ENCODE data around the gene OGFOD2.
A peak's percentile ranks its signal among the peaks of the same experiment; 100 is the strongest.

The OGFOD2 gene

GRCh38 chr12:122951406-122951805, 23.6 kb upstream of the OGFOD2 start:
- no peak for DNase-seq (ENCODE audit: low read depth in 1 of 2, low spot score in 1 of 2)

GRCh38 chr12:122951979-122952892, 22.8 kb upstream of the OGFOD2 start:
- peak; percentile 54 to 59 for DNase-seq (ENCODE audit: low read depth in 1 of 2, low spot score in 1 of 2)

GRCh38 chr12:122955156-122955555, 19.9 kb upstream of the OGFOD2 start:
- no peak for DNase-seq (ENCODE audit: low read depth in 1 of 2, low spot score in 1 of 2)

GRCh38 chr12:122956035-122956434, 19.0 kb upstream of the OGFOD2 start:
- DNase-seq (ENCODE audit: low read depth in 1 of 2, low spot score in 1 of 2): no peak

- no peak for DNase-seq (ENCODE audit: low read depth in 1 of 2, low spot score in 1 of 2)
Measured at GRCh38 chr12:122958198-122958888, 16.7 kb upstream of the OGFOD2 start.

- no peak for DNase-seq (ENCODE audit: low read depth in 1 of 2, low spot score in 1 of 2)
Measured at GRCh38 chr12:122959566-122960192, 15.4 kb upstream of the OGFOD2 start.

GRCh38 chr12:122960193-122960569, 14.9 kb upstream of the OGFOD2 start:
- DNase-seq (ENCODE audit: low read depth in 1 of 2, low spot score in 1 of 2): no peak

GRCh38 chr12:122961531-122962329, 13.3 kb upstream of the OGFOD2 start:
- DNase-seq (ENCODE audit: low read depth in 1 of 2, low spot score in 1 of 2): no peak

- DNase-seq (ENCODE audit: low read depth in 1 of 2, low spot score in 1 of 2): no peak
Measured at GRCh38 chr12:122963941-122964265, 11.1 kb upstream of the OGFOD2 start.

- DNase-seq (ENCODE audit: low read depth in 1 of 2, low spot score in 1 of 2): no peak
Measured at GRCh38 chr12:122964439-122965257, 10.4 kb upstream of the OGFOD2 start.

GRCh38 chr12:122965321-122965751, 9.7 kb upstream of the OGFOD2 start:
- no peak for DNase-seq (ENCODE audit: low read depth in 1 of 2, low spot score in 1 of 2)

- DNase-seq (ENCODE audit: low read depth in 1 of 2, low spot score in 1 of 2): peak; percentile 91 to 94
Measured at GRCh38 chr12:122965851-122966742, 8.9 kb upstream of the OGFOD2 start, which contains the start of gene ABCB9. TSS of gene ABCB9 (minus strand) at chr12:122966463. CDS start at chr12:122960235, 6,228 bp downstream.

GRCh38 chr12:122966743-122967550, 8.1 kb upstream of the OGFOD2 start:
- DNase-seq (ENCODE audit: low read depth in 1 of 2, low spot score in 1 of 2): no peak

GRCh38 chr12:122968104-122968503, 6.9 kb upstream of the OGFOD2 start:
- DNase-seq (ENCODE audit: low read depth in 1 of 2, low spot score in 1 of 2): no peak

GRCh38 chr12:122969676-122970075, 5.4 kb upstream of the OGFOD2 start:
- no peak for DNase-seq (ENCODE audit: low read depth in 1 of 2, low spot score in 1 of 2)

GRCh38 chr12:122974274-122974891, 661 bp upstream of the OGFOD2 start:
- DNase-seq (ENCODE audit: low read depth in 1 of 2, low spot score in 1 of 2): peak; percentile 98 to 99

- DNase-seq (ENCODE audit: low read depth in 1 of 2, low spot score in 1 of 2): no peak
Measured at GRCh38 chr12:122975790-122976647, 975 bp downstream of the OGFOD2 start.
